Breast epithelium (tissue), 3 donors: ENCODE data around the gene SULT1A1.

Source experiments
- CTCF ChIP-seq, 3 donors: fragments of 450-650 bp; IDR thresholded peaks; one replicate each; pipeline ENCODE4 v1.5.1; 2016 to 2017; ENCODE audit warnings: antibody characterized with exemption in 3 of 3, mild to moderate bottlenecking in 3 of 3, moderate library complexity in 3 of 3
- POLR2A ChIP-seq: fragments of 450-650 bp; IDR thresholded peaks from one replicate; pipeline ENCODE4 v1.6.1; 2016; ENCODE audit warnings: antibody characterized with exemption, mild to moderate bottlenecking, moderate library complexity

- TF ChIP-seq CTCF (IDR thresholded peaks at IDR 0.05) (no peak), POLR2A (no peak)
These were observed 36.9 kb downstream of the SULT1A1 start for GRCh38 chr16:28572696-28573510.
